ENCODE data around the gene EXOC3L1.

Gene EXOC3L1

Small RNA genes lying within 50 kb of the gene (microRNA-seq; reads per million reads assigned to microRNA genes)
- gene MIR328: 15.1 reads per million, percentile 41 among the genes with 10 or more reads in this experiment

All from HL-60 (cell line).